ENCODE measurements around the gene SRBD1.

SRBD1 gene

DNA sequence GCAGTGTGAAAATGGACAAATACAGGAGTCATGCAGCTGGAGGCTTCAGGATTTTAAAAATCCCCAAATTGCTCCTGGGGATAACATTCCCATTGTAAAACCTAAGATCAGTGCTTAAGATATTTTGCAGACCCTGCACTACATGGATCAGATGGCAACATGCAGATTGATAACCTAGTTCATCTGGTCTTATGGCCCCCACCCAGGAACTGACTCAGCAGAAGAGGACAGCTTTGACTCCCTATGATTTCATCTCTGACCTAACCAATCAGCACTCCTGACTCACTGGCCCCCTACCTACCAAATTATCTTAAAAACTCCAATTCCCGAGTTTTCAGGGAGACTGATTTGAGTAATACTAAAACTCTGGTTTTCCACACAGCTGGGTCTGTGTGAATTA is 20.0 kb downstream of the SRBD1 start:
- H3K27ac ChIP-seq: no peak overlapping the region

DNA sequence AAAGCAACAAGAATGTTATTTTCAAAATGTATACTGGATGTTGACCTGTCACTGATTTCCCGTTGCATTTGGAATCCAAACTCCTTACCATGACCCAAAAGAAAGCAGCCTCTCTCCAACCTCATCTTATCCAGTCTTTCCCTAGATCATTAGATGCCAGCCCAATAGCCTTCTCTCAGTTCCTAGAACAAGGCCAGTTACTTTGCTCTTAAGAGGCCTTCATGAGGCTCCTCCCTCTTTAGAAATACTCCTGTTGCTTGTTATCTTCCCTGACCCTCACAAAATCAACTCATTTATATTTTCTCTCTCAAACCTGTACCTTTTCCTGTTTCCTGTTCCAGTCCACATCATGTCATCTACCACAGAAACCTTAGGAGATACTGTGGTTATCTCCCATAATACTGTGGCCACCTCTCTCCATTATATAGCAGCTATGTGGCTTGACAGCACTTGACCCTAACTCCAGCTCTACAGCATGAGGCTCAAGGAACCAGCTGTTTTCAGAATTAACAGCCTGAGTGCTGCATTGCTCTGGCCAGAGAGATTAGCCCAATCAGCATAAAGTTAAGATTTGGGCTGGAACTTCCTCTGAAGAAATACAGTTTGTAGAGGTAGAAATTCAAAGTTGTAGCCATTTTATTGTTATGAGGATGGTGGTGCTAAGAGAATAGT is 22.8 kb downstream of the SRBD1 start:
- TF ChIP-seq, protein P1, sequence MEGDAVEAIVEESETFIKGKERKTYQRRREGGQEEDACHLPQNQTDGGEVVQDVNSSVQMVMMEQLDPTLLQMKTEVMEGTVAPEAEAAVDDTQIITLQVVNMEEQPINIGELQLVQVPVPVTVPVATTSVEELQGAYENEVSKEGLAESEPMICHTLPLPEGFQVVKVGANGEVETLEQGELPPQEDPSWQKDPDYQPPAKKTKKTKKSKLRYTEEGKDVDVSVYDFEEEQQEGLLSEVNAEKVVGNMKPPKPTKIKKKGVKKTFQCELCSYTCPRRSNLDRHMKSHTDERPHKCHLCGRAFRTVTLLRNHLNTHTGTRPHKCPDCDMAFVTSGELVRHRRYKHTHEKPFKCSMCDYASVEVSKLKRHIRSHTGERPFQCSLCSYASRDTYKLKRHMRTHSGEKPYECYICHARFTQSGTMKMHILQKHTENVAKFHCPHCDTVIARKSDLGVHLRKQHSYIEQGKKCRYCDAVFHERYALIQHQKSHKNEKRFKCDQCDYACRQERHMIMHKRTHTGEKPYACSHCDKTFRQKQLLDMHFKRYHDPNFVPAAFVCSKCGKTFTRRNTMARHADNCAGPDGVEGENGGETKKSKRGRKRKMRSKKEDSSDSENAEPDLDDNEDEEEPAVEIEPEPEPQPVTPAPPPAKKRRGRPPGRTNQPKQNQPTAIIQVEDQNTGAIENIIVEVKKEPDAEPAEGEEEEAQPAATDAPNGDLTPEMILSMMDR (IDR thresholded peaks at IDR 0.05): no peak
- H3K27ac ChIP-seq: no peak overlapping the region

More for the DNA sequence above, 20.0 kb downstream of the SRBD1 start:
- TF ChIP-seq, protein P1 (IDR thresholded peaks at IDR 0.05): no peak
- no peak for TF ChIP-seq ZFX (IDR thresholded peaks at IDR 0.05; ENCODE audit: borderline replicate concordance)

DNA sequence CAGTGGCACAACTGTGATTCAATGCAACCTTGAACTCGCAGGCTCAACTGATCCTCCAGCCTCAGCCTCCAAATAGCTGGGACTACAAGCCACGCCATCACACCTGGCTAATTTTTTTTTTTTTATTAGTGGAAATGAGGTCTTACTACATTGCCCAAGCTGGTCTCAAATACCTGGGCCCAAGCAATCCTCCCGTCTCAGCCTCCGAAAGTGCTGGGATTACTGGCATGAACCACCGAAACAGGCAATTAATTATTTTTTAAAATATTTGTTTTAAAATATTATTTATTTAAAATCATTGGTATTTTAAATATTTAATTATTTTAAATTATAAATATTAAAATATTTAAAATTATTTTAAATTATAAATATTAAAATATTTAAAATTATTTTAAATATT is 24.5 kb downstream of the SRBD1 start:
- TF ChIP-seq, protein P1 (IDR thresholded peaks at IDR 0.05): no peak
- TF ChIP-seq ZFX (IDR thresholded peaks at IDR 0.05; ENCODE audit: borderline replicate concordance): no peak

DNA sequence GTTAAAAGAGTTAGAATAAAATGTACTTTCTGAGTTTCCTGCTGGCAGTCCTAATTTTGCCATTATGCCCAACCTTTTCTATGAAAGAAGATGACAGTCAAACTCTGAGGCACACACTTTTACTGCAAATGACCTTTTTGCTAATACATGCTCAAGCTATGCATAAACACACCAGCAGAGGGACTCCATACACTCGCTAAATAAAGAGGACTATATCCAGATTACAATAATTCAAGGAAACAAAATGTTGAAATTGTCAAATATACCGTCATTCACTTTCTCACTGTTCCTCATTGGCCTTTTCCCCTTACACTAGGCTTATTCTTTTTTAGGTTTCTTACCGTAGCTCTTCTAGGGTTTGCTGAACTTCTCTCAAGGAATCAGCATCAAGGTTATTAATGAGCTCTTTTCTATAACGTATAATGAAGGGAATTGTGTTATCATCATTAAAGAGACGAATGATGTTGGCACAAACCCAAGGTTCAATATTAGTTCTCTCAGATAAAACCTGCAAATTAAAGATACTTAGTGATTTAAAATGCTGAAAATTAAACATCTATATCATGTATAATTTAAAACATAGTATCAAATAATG is 25.7 kb downstream of the SRBD1 start:
- no peak overlapping the region for H3K27ac ChIP-seq
- no peak for TF ChIP-seq ZFX (IDR thresholded peaks at IDR 0.05; ENCODE audit: borderline replicate concordance)
- TF ChIP-seq, protein P1 (IDR thresholded peaks at IDR 0.05): peak; percentile 55

More for the DNA sequence above, 24.5 kb downstream of the SRBD1 start:
- H3K27ac ChIP-seq: no peak overlapping the region

DNA sequence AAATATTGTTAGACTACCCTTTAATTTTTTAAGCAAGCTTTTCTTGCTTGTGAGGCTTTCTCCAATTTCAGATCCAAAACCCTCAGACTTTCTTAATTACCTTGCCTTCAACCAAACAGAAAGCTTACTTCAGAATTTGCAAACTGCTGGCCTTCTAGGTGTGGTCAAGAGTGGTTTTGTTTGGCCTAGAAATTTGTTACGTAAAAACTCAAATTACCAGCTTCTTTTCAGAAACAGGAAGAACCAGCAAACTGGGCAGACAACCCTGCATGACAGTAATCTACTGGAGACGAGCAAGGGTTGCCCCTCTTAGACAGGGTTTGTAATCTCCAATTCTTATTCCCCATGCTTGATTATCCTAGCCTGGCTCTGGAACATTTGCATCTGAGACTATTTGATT is 27.1 kb downstream of the SRBD1 start:
- no peak overlapping the region for H3K27ac ChIP-seq
- TF ChIP-seq, protein P1 (IDR thresholded peaks at IDR 0.05): no peak
- no peak for TF ChIP-seq ZFX (IDR thresholded peaks at IDR 0.05; ENCODE audit: borderline replicate concordance)

DNA sequence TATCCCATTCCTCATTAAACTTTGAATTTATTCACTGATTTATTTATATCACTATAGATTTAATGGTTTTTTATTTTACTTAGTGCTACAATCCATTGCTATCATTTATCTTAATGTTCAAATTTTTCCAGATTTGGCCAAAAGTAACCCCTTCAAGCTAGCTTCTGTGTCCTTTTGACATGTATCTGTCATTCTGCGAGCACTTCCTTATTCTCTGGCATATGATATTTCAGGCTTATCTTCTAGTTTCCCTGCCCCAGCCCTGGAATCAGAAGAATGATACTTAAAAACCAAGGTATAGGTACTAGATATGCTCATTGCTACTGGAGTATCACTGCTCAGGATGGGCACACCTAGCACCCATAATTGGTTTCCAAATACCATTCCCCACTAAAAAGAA is 28.5 kb downstream of the SRBD1 start:
- no peak overlapping the region for H3K27ac ChIP-seq
- no peak for TF ChIP-seq ZFX (IDR thresholded peaks at IDR 0.05; ENCODE audit: borderline replicate concordance)
- TF ChIP-seq, protein P1 (IDR thresholded peaks at IDR 0.05): no peak

DNA sequence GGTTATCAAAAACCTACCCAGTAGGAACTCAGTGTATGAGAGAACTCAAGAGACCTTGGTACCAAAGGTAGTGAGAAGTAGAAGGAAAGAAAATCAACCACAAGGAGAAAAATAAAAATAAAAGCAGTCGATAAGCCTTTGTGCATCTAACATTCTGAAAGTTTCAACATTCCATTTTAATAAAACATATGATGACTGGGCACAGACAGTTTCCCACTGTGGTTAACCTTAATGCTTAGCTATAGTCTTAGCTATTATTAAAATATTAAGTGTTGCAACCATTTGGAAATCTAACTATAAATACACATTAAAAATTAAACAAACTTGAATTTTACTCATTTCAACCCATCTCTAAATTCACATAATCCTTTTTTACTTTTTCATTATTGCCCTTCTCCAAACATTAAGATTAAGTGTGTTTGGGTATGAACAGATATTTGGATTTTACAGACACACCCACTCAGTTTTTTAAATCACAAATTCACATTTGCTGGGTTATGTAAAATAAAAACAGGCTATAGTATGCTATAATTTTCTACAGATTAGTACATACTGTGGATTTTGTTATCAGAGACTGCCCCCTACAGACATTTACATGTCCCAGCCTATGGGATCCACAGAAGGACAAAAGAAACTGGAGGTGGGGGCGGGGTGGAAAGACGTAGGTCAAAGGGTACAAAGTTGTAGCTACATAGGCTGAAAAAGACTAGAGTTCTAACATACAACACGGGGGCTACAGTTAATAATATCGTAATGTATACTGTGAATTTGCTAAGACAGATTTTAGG is 32.8 kb downstream of the SRBD1 start:
- TF ChIP-seq, protein P1 (IDR thresholded peaks at IDR 0.05): peak; percentile 31
- no peak for TF ChIP-seq ZFX (IDR thresholded peaks at IDR 0.05; ENCODE audit: borderline replicate concordance)
- no peak overlapping the region for H3K27ac ChIP-seq

Measured in 22Rv1 (cell line).